22Rv1 (cell line): ENCODE data around the gene GPR137C.

Source experiments
- H3K27ac ChIP-seq: fragments of 450-650 bp; 2 replicates; pipeline ENCODE4 v1.5.1; 2017
- CTCF ChIP-seq: fragments of 450-650 bp; IDR thresholded peaks from 2 replicates; pipeline ENCODE4 v1.5.1; 2017; ENCODE audit warnings: mild to moderate bottlenecking
- ZFX ChIP-seq: fragments of 450-650 bp; IDR thresholded peaks from 2 replicates; pipeline ENCODE4 v1.6.1; 2017; ENCODE audit warnings: antibody characterized with exemption, borderline replicate concordance

The GPR137C gene

DNA sequence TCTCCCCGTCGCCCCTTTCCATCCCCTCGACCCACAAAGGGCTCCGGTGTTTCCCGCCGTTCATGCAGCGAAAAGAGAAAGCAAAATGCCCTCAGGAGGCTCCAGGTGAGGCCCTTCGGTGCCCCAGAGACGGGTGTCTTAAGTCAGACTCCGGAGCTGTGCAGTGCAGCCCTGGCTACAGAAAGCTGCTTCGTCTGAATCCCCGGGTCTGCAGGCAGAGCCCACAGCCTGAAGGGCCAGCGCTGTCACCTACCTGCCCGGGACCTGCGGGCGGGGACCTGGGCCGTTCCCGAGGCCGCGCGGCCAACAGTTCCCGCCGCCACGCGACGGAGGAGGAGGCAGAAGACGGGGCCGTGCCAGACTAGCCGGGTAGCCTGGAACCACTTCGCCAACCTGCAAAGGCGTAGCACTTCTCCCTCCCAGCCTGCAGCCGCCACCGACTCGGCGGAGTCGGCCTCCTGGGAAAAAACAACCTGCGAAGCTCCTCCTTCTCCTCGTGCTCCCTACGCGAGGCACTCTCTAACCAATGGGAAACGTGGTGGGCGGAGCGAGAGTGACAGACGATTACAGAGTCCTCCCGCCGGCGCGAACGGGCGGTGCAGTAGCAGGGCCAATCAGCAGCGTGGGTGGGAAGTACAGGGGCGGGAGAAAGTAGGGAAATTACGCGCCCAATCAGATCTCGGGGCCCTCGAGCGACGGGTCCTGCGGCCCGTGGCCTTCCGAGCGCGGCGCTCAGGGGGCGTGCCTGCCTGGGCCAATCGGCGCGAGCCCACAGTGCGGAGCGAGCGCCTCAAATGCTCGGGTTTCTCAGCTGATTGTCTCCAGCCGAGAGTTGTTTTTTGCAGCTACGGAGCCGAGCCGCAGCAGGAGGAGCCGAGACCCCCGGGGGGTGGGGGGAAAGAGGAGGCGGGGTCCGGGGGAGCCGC is at the start of gene GPR137C, which contains the start of gene TXNDC16:
Gene GPR137C, plus strand, starts transcription at position 774 of the 926 bp plus-strand sequence. CDS start 312 bp downstream, outside the sequence.
Gene TXNDC16, minus strand, starts transcription at position 443 of the 926 bp plus-strand sequence. CDS start 8,948 bp downstream, outside the sequence.
- peak within 1 kb of the TSS; percentile 92 for H3K27ac ChIP-seq
- no peak for TF ChIP-seq ZFX

- TF ChIP-seq ZFX (no peak), CTCF (no peak)
- H3K27ac ChIP-seq = no peak overlapping the region
These were observed 39.4 kb upstream of the GPR137C start for GRCh38 chr14:52513249-52513648.

GRCh38 chr14:52514046-52514811 is 38.4 kb upstream of the GPR137C start:
- H3K27ac ChIP-seq = no peak overlapping the region
- no peak for TF ChIP-seq ZFX
- no peak for TF ChIP-seq CTCF

GRCh38 chr14:52522033-52522432 is 30.6 kb upstream of the GPR137C start:
- TF ChIP-seq CTCF = no peak
- TF ChIP-seq ZFX = no peak
- H3K27ac ChIP-seq = peak overlapping the region; percentile 47

DNA sequence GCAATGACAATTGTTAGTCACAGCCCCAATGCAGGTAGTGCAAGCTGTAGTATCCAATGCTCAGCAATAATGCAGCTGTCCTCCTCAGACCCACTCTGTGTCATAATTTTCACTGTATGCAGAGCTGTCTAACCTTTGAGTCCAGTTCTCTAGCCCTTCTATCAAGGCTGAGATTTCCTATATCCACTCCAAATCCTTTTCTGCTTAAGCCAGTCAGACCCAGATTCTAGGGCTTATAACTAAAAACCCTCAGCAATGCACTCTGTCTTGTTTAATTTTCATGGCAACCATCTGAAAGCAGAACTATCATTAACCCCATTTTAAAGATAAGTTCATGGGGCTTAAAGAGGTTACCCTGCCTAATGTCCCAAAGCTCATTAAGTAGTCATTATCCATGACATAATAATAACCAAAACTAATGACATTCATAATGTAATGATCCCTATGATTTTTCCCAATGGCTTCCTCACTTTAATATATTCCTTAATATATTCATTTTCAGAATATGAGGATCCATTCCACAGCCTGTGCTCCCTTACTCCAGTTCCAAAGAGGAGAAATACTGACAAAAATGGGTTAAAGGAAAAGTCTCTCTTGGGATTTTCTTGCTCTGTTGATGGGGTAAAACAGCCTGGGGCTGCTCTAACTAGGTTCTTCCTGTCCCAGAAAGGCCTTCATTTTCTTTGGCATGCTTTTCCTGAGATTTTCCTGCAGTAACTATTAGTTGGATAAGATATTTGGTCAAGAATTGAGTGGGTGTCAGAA is 29.9 kb upstream of the GPR137C start:
- no peak for TF ChIP-seq ZFX
- H3K27ac ChIP-seq = peak overlapping the region; percentile 47

- no peak overlapping the region for H3K27ac ChIP-seq
- TF ChIP-seq ZFX (no peak), CTCF (peak; percentile 13; the same call in 1 of the 2 replicates)
These were observed 25.6 kb upstream of the GPR137C start for GRCh38 chr14:52527052-52527451.

DNA sequence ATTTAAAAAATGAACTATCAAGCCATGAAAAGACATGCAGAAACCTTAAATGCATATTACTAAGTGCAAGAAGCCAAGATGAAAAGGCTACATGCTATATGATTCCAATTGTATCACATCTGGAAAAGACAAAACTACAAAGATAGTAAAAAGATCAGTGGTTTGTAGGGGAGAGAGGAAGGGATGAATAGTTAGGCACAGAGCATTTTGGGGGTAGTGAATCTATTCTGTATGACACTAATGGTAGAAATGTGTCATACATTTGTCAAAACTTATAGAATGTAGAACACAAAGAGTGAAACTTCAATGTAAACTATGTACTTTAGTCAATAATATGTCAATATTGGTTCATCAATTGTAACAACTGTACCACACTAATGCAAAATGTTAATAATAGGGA is 21.2 kb upstream of the GPR137C start:
- TF ChIP-seq CTCF (no peak), ZFX (no peak)
- H3K27ac ChIP-seq = peak overlapping the region; percentile 16; the same call in 1 of the 2 replicates

- TF ChIP-seq CTCF (no peak), ZFX (no peak)
- H3K27ac ChIP-seq = no peak overlapping the region
These were observed 16.4 kb upstream of the GPR137C start for GRCh38 chr14:52536269-52536668.
